SK-N-SH (cell line): ENCODE data around the gene TMEM134. TPM values are rescaled to one million over a fixed set of nuclear protein-coding genes. Genes with fewer than 3 reads are reported as not detected.
"Not testable (repeated sequence)": the region's sequence is repeated elsewhere in the genome, so short reads cannot be mapped to it uniquely, and the experiment has no call there.

ENCODE experiments used
- CTCF ChIA-PET: fragments of 300-600, 350-600 bp; formaldehyde crosslinking; extraction: SDS; loops from one replicate; lab custom pipeline; 2021; lab: Yijun Ruan, JAX
- POLR2A ChIA-PET: fragments of 350-600 bp; sonication (Branson Sonifier 250); formaldehyde crosslinking; extraction: SDS; loops from one replicate; lab custom pipeline; 2020; ENCODE audit warnings: antibody characterized with exemption, inconsistent platforms; lab: Yijun Ruan, JAX
- DNase-seq: peaks from one replicate; pipeline ENCODE4 v3.0.0; 2012
- H2AFZ ChIP-seq: fragments of 200-600 bp; sonication (generic); 2 replicates; pipeline ENCODE4 v1.8.1; 2016; ENCODE audit warnings: antibody characterized with exemption, mild to moderate bottlenecking, low read depth
- H3F3A ChIP-seq: fragments of 200-600 bp; sonication (generic); replicated peaks from 2 replicates; pipeline ENCODE3; 2016; ENCODE audit warnings: antibody characterized with exemption, mild to moderate bottlenecking; ENCODE audit not compliant: insufficient read depth
- H3K27ac ChIP-seq, 2 experiments: fragments of 200-500 bp in 1 of 2; fragments of 200-600 bp in 1 of 2; sonication (Bioruptor generic) in 1 of 2; sonication (generic), shearing (Covaris generic) in 1 of 2; 2 replicates each; pipeline versions ENCODE4 v1.5.1 to v1.6.1; 2014 to 2016; ENCODE audit warnings: low read depth in 2 of 2, inconsistent platforms in 1 of 2, low read length in 1 of 2, mild to moderate bottlenecking in 1 of 2, mixed read lengths in 1 of 2
- H3K27me3 ChIP-seq: fragments of 200-600 bp; sonication (generic), shearing (Covaris generic); 2 replicates; pipeline ENCODE4 v1.6.1; 2016; ENCODE audit warnings: mixed run types; ENCODE audit not compliant: insufficient read depth
- H3K36me3 ChIP-seq, 2 experiments: fragments of 200-500 bp in 1 of 2; fragments of 200-600 bp in 1 of 2; sonication (Bioruptor generic) in 1 of 2; sonication (generic) in 1 of 2; replicated peaks in 1 of 2; 2 replicates each; pipeline versions ENCODE3 to v1.5.1; 2014 to 2016; ENCODE audit warnings: low read length in 1 of 2, mild to moderate bottlenecking in 1 of 2; ENCODE audit not compliant: insufficient read depth in 2 of 2, control insufficient read depth in 1 of 2
- H3K4me1 ChIP-seq, 2 experiments: fragments of 200-500 bp in 1 of 2; fragments of 200-600 bp in 1 of 2; sonication (Bioruptor generic) in 1 of 2; sonication (generic), shearing (Covaris generic) in 1 of 2; 2 replicates each; pipeline versions ENCODE4 v1.5.1 to v1.6.1; 2014 to 2016; ENCODE audit warnings: low read depth in 1 of 2, low read length in 1 of 2, mixed run types in 1 of 2; ENCODE audit not compliant: insufficient read depth in 2 of 2, control insufficient read depth in 1 of 2
- H3K4me2 ChIP-seq: fragments of 200-600 bp; sonication (generic), shearing (Covaris generic); 2 replicates; pipeline ENCODE4 v1.6.1; 2017; ENCODE audit warnings: mixed run types
- H3K4me3 ChIP-seq, 2 experiments: fragments of 200-500 bp in 1 of 2; fragments of 200-600 bp in 1 of 2; sonication (Bioruptor generic) in 1 of 2; sonication (generic), shearing (Covaris generic) in 1 of 2; 2 replicates each; pipeline versions ENCODE4 v1.5.1 to v1.8.1; 2014 to 2016; ENCODE audit warnings: low read depth in 2 of 2, inconsistent platforms in 1 of 2, low read length in 1 of 2, mild to moderate bottlenecking in 1 of 2, mixed read lengths in 1 of 2, moderate library complexity in 1 of 2
- H3K79me2 ChIP-seq: fragments of 200-600 bp; sonication (generic); 2 replicates; pipeline ENCODE4 v1.8.1; 2017; ENCODE audit warnings: mild to moderate bottlenecking; ENCODE audit not compliant: insufficient read depth
- H3K9ac ChIP-seq: fragments of 200-600 bp; sonication (generic); 2 replicates; pipeline ENCODE4 v1.6.1; 2017; ENCODE audit warnings: mixed run types
- H3K9me2 ChIP-seq: fragments of 200-600 bp; sonication (generic); 2 replicates; pipeline ENCODE4 v1.6.1; 2017; ENCODE audit warnings: mixed run types
- H3K9me3 ChIP-seq: fragments of 200-600 bp; sonication (generic); 2 replicates; pipeline ENCODE4 v1.6.1; 2017; ENCODE audit warnings: mixed run types, mild to moderate bottlenecking, moderate library complexity
- H4K20me1 ChIP-seq: fragments of 200-600 bp; sonication (generic); 2 replicates; pipeline ENCODE4 v1.6.1; 2017; ENCODE audit warnings: mild to moderate bottlenecking, mixed run types; ENCODE audit not compliant: insufficient read depth
- ELF1 ChIP-seq: IDR thresholded peaks from 2 replicates; pipeline ENCODE4 v1.4.0; 2012
- GABPA ChIP-seq: IDR thresholded peaks from 2 replicates; pipeline ENCODE4 v1.4.0; 2012; ENCODE audit warnings: low read depth, mild to moderate bottlenecking
- MAX ChIP-seq: IDR thresholded peaks from 2 replicates; pipeline ENCODE4 v1.4.0; 2012; ENCODE audit warnings: low read depth
- MXI1 ChIP-seq: IDR thresholded peaks from 2 replicates; pipeline ENCODE4 v1.6.1; 2012; ENCODE audit warnings: mild to moderate bottlenecking, low read depth, low read length, improper control_type of control experiment
- NRF1 ChIP-seq: IDR thresholded peaks from 2 replicates; pipeline ENCODE4 v1.6.1; 2012; ENCODE audit warnings: low read depth, mild to moderate bottlenecking, low read length
- RAD21 ChIP-seq: IDR thresholded peaks from 2 replicates; pipeline ENCODE4 v1.6.1; 2012; ENCODE audit warnings: mild to moderate bottlenecking, low read length
- SMC3 ChIP-seq: IDR thresholded peaks from 2 replicates; pipeline ENCODE4 v1.6.1; 2012; ENCODE audit warnings: low read depth, low read length, improper control_type of control experiment
- TAF1 ChIP-seq: IDR thresholded peaks from 2 replicates; pipeline ENCODE4 v1.6.1; 2012; ENCODE audit warnings: low read depth, mild to moderate bottlenecking, low read length, moderate library complexity, borderline replicate concordance
- TEAD4 ChIP-seq: IDR thresholded peaks from 2 replicates; pipeline ENCODE4 v1.4.0; 2012; ENCODE audit warnings: mild to moderate bottlenecking, borderline replicate concordance; ENCODE audit not compliant: insufficient read depth
- WGBS: methylation state at CpG from one replicate; pipeline ENCODE4 v1.1.6; 2017; ENCODE audit warnings: low lambda C conversion rate; 5-methylcytosine and 5-hydroxymethylcytosine counted together
- polyA plus RNA-seq, 3 experiments: library from polyadenylated mRNA; depleted of rRNA; stranded (reverse); fragments of >200 nt; gene quantifications; 2 replicates each; pipeline ENCODE4 v1.2.3, GENCODE V29; 2012
- TF ChIP-seq, protein P1 (sequence below): fragments of 150-350 bp; IDR thresholded peaks from 2 replicates; pipeline ENCODE4 v1.6.1; 2016; ENCODE audit warnings: mild to moderate bottlenecking, low read depth, low read length
- TF ChIP-seq, protein P2 (sequence below): IDR thresholded peaks from 2 replicates; pipeline ENCODE4 v1.4.0; 2012; ENCODE audit warnings: low read depth, borderline replicate concordance
- TF ChIP-seq, protein P3 (sequence below): IDR thresholded peaks from 2 replicates; pipeline ENCODE4 v1.4.0; 2012; ENCODE audit warnings: low read depth, borderline replicate concordance

Gene TMEM134
- polyA plus RNA-seq, 1 of the 3 experiments (the other 2 are of a cell fraction) = 132 TPM

GRCh38 chr11:67482275-67482826 lies 13.3 kb upstream of the TMEM134 start:
- Histone ChIP-seq H3K9ac (peak overlapping the region; percentile 55), H3K27ac (peak overlapping the region; percentile 65 to 87; a peak in 3 of 4 replicates), H3K4me3 (peak overlapping the region; percentile 54 to 62), H4K20me1 (no peaks in the 10 kb centered on the region), H2AFZ (peak overlapping the region; percentile 99), H3K36me3 (no peaks in the 10 kb centered on the region), H3K79me2 (peaks cover 25% of the 10 kb centered on the region), H3K9me2 (no peaks in the 10 kb centered on the region), H3K27me3 (no peaks in the 10 kb centered on the region; the same call in 1 of the 2 replicates), H3K9me3 (no peaks in the 10 kb centered on the region), H3K4me1 (peaks cover 6 to 17% of the 10 kb centered on the region in 2 experiments; a peak in 3 of 4 replicates), H3F3A (peaks cover 7% of the 10 kb centered on the region), H3K4me2 (peak overlapping the region; percentile 79)
- CTCF ChIA-PET = interaction anchor here (0.8 to 1.1 kb wide), 2 partner anchors 131 to 136 kb away, joined by 3 read pairs; no protein-coding TSS in a partner anchor
- no peak for TF ChIP-seq MAX
- TF ChIP-seq, protein P1, sequence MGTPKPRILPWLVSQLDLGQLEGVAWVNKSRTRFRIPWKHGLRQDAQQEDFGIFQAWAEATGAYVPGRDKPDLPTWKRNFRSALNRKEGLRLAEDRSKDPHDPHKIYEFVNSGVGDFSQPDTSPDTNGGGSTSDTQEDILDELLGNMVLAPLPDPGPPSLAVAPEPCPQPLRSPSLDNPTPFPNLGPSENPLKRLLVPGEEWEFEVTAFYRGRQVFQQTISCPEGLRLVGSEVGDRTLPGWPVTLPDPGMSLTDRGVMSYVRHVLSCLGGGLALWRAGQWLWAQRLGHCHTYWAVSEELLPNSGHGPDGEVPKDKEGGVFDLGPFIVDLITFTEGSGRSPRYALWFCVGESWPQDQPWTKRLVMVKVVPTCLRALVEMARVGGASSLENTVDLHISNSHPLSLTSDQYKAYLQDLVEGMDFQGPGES = no peak
- TF ChIP-seq GABPA = no peak
- TF ChIP-seq TAF1 = no peak
- TF ChIP-seq RAD21 = no peak
- TF ChIP-seq MXI1 = no peak
- no peak for TF ChIP-seq TEAD4
- TF ChIP-seq, protein P2, sequence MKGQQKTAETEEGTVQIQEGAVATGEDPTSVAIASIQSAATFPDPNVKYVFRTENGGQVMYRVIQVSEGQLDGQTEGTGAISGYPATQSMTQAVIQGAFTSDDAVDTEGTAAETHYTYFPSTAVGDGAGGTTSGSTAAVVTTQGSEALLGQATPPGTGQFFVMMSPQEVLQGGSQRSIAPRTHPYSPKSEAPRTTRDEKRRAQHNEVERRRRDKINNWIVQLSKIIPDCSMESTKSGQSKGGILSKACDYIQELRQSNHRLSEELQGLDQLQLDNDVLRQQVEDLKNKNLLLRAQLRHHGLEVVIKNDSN = no peak
- no peak for TF ChIP-seq NRF1
- no peak for TF ChIP-seq SMC3
- no peak for TF ChIP-seq ELF1
- TF ChIP-seq, protein P3, sequence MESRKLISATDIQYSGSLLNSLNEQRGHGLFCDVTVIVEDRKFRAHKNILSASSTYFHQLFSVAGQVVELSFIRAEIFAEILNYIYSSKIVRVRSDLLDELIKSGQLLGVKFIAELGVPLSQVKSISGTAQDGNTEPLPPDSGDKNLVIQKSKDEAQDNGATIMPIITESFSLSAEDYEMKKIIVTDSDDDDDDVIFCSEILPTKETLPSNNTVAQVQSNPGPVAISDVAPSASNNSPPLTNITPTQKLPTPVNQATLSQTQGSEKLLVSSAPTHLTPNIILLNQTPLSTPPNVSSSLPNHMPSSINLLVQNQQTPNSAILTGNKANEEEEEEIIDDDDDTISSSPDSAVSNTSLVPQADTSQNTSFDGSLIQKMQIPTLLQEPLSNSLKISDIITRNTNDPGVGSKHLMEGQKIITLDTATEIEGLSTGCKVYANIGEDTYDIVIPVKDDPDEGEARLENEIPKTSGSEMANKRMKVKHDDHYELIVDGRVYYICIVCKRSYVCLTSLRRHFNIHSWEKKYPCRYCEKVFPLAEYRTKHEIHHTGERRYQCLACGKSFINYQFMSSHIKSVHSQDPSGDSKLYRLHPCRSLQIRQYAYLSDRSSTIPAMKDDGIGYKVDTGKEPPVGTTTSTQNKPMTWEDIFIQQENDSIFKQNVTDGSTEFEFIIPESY = no peak
- POLR2A ChIA-PET = interaction anchor here (1.4 kb wide), 1 partner anchor 13 kb away, joined by 6 read pairs; the partner anchor contains the start of gene TMEM134
- DNase-seq = no peak
- WGBS = 31% methylated on average over 19 of the region's 19 CpGs

GRCh38 chr11:67477344-67478050 lies 8.4 kb upstream of the TMEM134 start:
- H3K27me3 ChIP-seq, H3K36me3 ChIP-seq, H3K27ac ChIP-seq, H3F3A ChIP-seq, H4K20me1 ChIP-seq, H2AFZ ChIP-seq, H3K9me2 ChIP-seq, DNase-seq, H3K9me3 ChIP-seq, H3K4me1 ChIP-seq, H3K9ac ChIP-seq, H3K4me3 ChIP-seq, H3K79me2 ChIP-seq, H3K4me2 ChIP-seq: not testable (repeated sequence)
- POLR2A ChIA-PET = interaction anchor here (0.7 kb wide), 1 partner anchor 24 kb away, joined by 4 read pairs; no protein-coding TSS in a partner anchor
- 67% methylated on average over 14 of the region's 16 CpGs for WGBS
- CTCF ChIA-PET = interaction anchor here (1.2 to 1.4 kb wide), 2 partner anchors 88 to 95 kb away, joined by 3 read pairs; no protein-coding TSS in a partner anchor

DNA sequence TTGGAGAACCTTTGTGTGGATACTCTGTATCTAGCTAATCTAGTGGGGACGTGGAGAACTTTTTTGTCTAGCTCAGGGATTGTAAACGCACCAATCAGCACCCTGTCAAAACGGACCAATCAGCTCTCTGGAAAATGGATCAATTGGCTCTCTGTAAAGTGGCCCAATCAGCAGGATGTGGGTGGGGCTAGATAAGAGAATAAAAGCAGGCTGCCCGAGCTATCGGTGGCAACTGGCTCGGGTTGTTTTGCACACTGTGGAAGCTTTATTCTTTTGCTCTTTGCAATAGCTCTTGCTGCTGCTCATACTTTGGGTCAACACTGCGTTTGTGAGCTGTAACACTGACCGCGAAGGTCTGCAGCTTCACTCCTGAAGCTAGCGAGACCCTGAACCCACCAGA lies 7.6 kb upstream of the TMEM134 start:
- H3K36me3 ChIP-seq, H3K9ac ChIP-seq, H3K4me3 ChIP-seq, H3K4me2 ChIP-seq, H3K27ac ChIP-seq, H3K4me1 ChIP-seq, H3F3A ChIP-seq, H4K20me1 ChIP-seq, H3K79me2 ChIP-seq, DNase-seq, H3K9me3 ChIP-seq, H2AFZ ChIP-seq, H3K9me2 ChIP-seq, H3K27me3 ChIP-seq: not testable (repeated sequence)
- POLR2A ChIA-PET = interaction anchor here (0.7 kb wide), 1 partner anchor 25 kb away, joined by 4 read pairs; no protein-coding TSS in a partner anchor
- WGBS = 78% methylated on average over 10 of the region's 10 CpGs
- CTCF ChIA-PET = interaction anchor here (1.2 to 1.5 kb wide), 3 partner anchors 87 to 131 kb away, joined by 3 read pairs; no protein-coding TSS in a partner anchor
